GM12872 (cell line): ENCODE data around the gene ING4.

Experiments used
- CTCF ChIP-seq: IDR thresholded peaks from 3 replicates; pipeline ENCODE4 v1.5.1; 2011; ENCODE audit warnings: low read depth, mild to moderate bottlenecking, low read length, moderate library complexity; ENCODE audit not compliant: insufficient read depth

Gene ING4

DNA sequence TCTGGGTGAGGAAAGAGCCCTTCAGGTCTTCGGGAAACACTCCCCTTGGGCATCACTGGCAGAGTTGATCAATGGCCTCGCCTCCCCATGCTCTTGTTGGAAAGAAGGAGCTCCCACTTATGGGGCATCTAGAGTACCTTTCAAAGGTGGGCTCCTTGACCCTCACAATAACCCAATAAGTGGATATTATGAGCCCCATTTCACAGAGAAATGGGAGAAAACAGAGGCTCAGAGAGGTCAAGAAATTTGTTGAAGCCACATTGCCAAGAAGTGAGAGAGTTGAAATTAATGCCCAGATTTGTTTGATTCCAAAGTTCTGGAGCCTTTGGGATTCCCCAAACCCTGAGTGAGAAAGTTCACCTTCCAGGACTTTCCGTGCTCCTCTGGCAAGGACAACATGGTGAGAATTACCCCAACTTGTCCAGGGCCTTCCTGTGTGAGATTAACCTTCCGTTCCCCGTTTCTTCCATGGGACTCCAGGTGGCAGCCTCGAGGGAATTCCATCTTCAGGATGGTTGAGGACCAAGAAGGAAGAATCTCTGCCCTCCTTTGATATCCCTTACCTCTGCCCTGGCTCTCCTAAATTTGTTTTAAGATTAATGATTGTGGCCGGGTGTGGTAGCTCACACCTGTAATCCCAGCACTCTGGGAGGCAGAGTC is 48.3 kb downstream of the ING4 start:
- no peak for TF ChIP-seq CTCF

DNA sequence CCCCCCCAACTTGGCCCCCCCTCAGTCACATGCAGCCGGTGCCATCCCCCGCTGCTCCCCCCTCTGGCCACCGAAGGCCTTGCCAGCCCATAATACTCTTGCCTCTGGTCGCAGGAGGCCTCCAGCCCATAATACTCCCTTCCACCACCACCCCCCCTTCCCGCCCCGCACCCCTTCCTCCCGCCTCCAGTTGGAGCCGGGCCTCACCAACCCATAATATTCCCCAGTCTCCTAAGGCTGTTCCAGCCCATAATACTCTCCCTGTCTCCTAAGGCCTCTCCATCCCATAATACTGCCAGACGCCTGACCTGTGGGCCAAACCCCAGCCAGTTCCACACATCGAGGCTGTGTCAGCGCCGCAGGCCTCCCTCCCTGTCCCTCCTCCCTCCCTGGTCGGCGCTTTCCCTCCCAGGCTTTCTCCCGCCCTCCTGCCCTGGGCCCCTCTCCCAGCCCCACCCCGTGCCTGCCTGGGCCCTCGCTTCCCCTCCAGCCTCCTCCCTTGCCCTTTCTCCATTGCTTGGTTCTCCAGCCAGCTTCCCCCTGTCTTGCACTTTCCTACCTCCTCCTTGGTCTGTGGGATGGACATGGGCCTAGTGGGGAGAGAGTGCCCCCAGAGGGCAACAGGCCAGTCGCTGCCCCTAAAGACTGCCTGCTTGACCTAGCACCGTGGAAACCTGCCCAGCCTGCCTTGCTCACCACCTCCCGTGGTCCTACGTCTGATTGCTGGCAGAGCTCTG is 49.0 kb downstream of the ING4 start:
- TF ChIP-seq CTCF = peak; percentile 51

- no peak for TF ChIP-seq CTCF
Observed at GRCh38 chr12:6613015-6613775, 49.7 kb downstream of the ING4 start.

- no peak for TF ChIP-seq CTCF
Observed at GRCh38 chr12:6612652-6613014, 50.3 kb downstream of the ING4 start.

DNA sequence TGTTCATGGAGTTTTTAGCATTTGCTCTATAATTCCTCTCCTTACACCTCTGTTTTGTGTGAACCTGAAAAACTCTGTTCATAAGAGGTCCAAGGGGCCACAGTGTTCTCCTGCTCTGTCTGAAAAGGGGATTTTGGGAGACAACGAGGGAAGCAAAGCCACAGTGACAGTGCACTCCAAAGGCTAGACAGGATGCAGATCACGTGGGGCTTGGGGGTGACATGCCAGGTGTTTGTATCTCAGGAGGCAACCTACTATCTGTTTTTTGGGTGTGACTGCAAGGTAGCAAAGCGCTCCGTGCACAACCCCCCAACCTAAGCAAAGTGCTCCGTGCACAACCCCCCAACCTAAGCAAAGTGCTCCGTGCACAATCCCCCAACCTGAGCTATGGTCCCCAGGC is 50.7 kb downstream of the ING4 start:
- no peak for TF ChIP-seq CTCF

DNA sequence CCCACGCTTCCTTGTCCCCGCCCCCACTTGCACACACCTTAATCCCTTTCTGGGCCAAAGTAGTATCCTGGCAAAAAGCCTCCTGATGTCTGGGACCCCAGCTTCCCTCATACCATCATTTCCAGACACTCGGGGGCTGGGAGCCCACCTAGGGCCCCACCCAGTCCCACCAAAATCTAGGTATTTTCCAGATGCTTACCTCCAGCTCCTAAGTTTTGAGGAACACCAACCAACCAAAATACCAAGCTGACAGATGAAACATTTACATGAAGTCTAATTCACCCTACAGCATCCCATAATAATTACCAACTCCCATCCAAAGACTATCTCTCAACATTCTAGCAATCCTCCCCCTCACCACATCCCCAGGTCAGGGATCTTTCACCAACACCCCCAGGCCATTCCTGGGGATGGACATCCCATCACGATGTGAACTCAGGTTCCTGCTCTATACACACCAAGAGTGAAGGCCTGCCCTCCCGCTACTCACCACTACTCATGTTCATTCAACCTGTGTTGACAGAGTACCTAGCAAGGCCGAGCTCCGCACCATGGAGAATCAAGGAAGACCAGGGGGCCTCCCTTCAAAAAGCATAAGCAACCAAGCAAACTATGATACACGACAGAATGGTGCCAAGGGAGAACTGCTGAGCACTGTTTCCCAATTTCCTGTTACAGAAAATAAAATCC is 54.2 kb downstream of the ING4 start:
- no peak for TF ChIP-seq CTCF

DNA sequence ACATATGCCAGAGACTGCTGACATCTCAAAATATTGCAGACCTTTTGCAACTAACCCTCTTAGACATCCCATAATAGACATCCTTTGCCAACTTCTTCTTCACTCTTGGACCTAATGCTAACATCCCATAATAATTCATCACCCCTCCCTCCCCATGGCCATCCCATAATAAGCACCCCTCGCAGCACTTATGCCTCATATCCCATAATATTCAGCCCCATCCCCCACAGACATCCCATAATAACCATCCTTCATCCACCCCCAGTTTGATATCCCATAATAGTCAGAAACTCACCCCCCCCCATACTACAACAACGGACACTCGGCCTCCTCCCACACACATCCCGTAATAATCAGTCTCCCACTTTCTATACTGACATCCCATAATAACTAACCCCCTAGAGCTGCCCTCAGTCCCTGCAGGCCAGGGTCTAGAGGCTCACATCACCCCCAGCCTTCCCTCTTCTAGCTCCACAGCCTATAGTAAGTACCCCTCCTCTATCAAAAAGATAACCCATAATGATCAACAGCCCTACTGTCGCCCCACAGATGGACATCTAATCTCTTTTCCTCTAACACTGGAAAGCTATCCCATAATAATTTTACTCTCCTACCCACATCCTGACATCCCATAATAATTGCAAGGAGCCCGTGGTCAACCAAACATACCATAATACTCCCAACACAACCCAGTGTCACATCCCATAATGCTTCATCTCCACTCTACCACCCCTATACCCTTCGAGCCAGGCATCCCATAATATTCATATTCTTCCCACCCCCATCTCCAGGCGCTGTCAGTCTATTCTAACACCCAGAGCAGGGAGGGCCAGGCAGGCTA is 54.9 kb downstream of the ING4 start:
- TF ChIP-seq CTCF = no peak
